ENCODE data around the gene DRD1. TPM values are rescaled to one million over a fixed set of nuclear protein-coding genes. Genes with fewer than 3 reads are reported as not detected.
"Not testable (repeated sequence)": the region's sequence is repeated elsewhere in the genome, so short reads cannot be mapped to it uniquely, and the experiment has no call there.

DRD1 gene
- total RNA-seq, 1 donor from 2014 or later = 0.87 TPM

GRCh38 chr5:175456105-175456742 lies 12.2 kb upstream of the DRD1 start:
- H3K4me1 Mint-ChIP-seq (ENCODE audit: unreplicated experiment) = no peaks in the 10 kb centered on the region
- peaks cover 13% of the 10 kb centered on the region for H3K27me3 Mint-ChIP-seq
- H3K27ac Mint-ChIP-seq = no peak overlapping the region
- no peaks in the 10 kb centered on the region for H3K9me3 Mint-ChIP-seq
- DNase-seq (ENCODE audit: extremely low spot score, unreplicated experiment) = no peak
- no peak overlapping the region for H3K4me3 Mint-ChIP-seq
- TF ChIP-seq CTCF (conservative IDR thresholded peaks at IDR 0.05) = no peak
- peaks cover 3% of the 10 kb centered on the region for H3K36me3 Mint-ChIP-seq

- not testable (repeated sequence) for H3K4me3 Mint-ChIP-seq; DNase-seq (ENCODE audit: extremely low spot score, unreplicated experiment); H3K4me1 Mint-ChIP-seq (ENCODE audit: unreplicated experiment); H3K9me3 Mint-ChIP-seq; H3K36me3 Mint-ChIP-seq; H3K27ac Mint-ChIP-seq
- peaks cover 26% of the 10 kb centered on the region for H3K27me3 Mint-ChIP-seq
Measured at GRCh38 chr5:175454338-175454737, 10.4 kb upstream of the DRD1 start.

GRCh38 chr5:175452166-175452565 lies 8.2 kb upstream of the DRD1 start:
- H3K4me3 Mint-ChIP-seq = no peak overlapping the region
- TF ChIP-seq CTCF (conservative IDR thresholded peaks at IDR 0.05) = no peak
- H3K4me1 Mint-ChIP-seq (ENCODE audit: unreplicated experiment) = no peaks in the 10 kb centered on the region
- no peak for DNase-seq (ENCODE audit: extremely low spot score, unreplicated experiment)
- H3K9me3 Mint-ChIP-seq = no peaks in the 10 kb centered on the region
- H3K27ac Mint-ChIP-seq = no peak overlapping the region
- H3K36me3 Mint-ChIP-seq = peaks cover 3% of the 10 kb centered on the region
- H3K27me3 Mint-ChIP-seq = peaks cover 44% of the 10 kb centered on the region

GRCh38 chr5:175448276-175448675 lies 4.3 kb upstream of the DRD1 start:
- Mint-ChIP-seq H3K9me3 (no peaks in the 10 kb centered on the region), H3K27me3 (peaks cover 64% of the 10 kb centered on the region), H3K4me1 (ENCODE audit: unreplicated experiment) (peaks cover 4% of the 10 kb centered on the region), H3K4me3 (no peak overlapping the region), H3K36me3 (no peaks in the 10 kb centered on the region), H3K27ac (no peak overlapping the region)
- no peak for TF ChIP-seq CTCF (conservative IDR thresholded peaks at IDR 0.05)
- no peak for DNase-seq (ENCODE audit: extremely low spot score, unreplicated experiment)

GRCh38 chr5:175447571-175447970 lies 3.6 kb upstream of the DRD1 start:
- Mint-ChIP-seq H3K4me3 (no peak overlapping the region), H3K4me1 (ENCODE audit: unreplicated experiment) (peaks cover 4% of the 10 kb centered on the region), H3K27me3 (peaks cover 68% of the 10 kb centered on the region), H3K9me3 (no peaks in the 10 kb centered on the region), H3K27ac (no peak overlapping the region), H3K36me3 (no peaks in the 10 kb centered on the region)
- DNase-seq (ENCODE audit: extremely low spot score, unreplicated experiment) = no peak
- no peak for TF ChIP-seq CTCF (conservative IDR thresholded peaks at IDR 0.05)

GRCh38 chr5:175446378-175446777 lies 2.4 kb upstream of the DRD1 start:
- H3K4me3 Mint-ChIP-seq; H3K4me1 Mint-ChIP-seq (ENCODE audit: unreplicated experiment); H3K27ac Mint-ChIP-seq; DNase-seq (ENCODE audit: extremely low spot score, unreplicated experiment); H3K9me3 Mint-ChIP-seq; H3K36me3 Mint-ChIP-seq: not testable (repeated sequence)
- H3K27me3 Mint-ChIP-seq = peaks cover 77% of the 10 kb centered on the region

Measured in type B pancreatic cell (in vitro differentiated cells).